Measurements from ENCODE around the gene DPYSL5. TPM values are rescaled to one million over a fixed set of nuclear protein-coding genes. Genes with fewer than 3 reads are reported as not detected.

The DPYSL5 gene
- total and polyA plus RNA-seq, 10 of the 15 experiments (the other 5 are each of a cell fraction or from before 2014, with no cell fraction given) = not detected

- intact Hi-C loops (cut with micrococcal nuclease; ENCODE audit: unreplicated experiment) (no loop called here), in situ Hi-C loops (cut with MboI) (no loop called here)
- Histone ChIP-seq H3K4me1 (ENCODE audit: control insufficient read depth, insufficient read depth, low read length) (peaks cover 9% of the 10 kb centered on the region), H3K9ac (ENCODE audit: control insufficient read depth, insufficient read depth, low read length) (no peak overlapping the region), H2AFZ (ENCODE audit: control insufficient read depth, low read depth, low read length) (no peak overlapping the region), H3K4me2 (ENCODE audit: control insufficient read depth, insufficient read depth) (no peak overlapping the region), H3K79me2 (ENCODE audit: control insufficient read depth, insufficient read depth, low read length) (no peaks in the 10 kb centered on the region), H3K9me3 (replicated peaks; ENCODE audit: control insufficient read depth, insufficient read depth, low read length) (no peaks in the 10 kb centered on the region), H3K27ac (ENCODE audit: control insufficient read depth, insufficient read depth) (no peak overlapping the region), H3K4me3 (no peak overlapping the region), H4K20me1 (ENCODE audit: control insufficient read depth, insufficient read depth) (no peaks in the 10 kb centered on the region), H3K36me3 (ENCODE audit: control insufficient read depth in 2 of 2, insufficient read depth in 2 of 2, low read length in 1 of 2) (no peaks in the 10 kb centered on the region), H3K27me3 (replicated peaks in 1 of 2; ENCODE audit: control insufficient read depth in 2 of 2, insufficient read depth in 2 of 2, low read length in 1 of 2) (no peaks in the 10 kb centered on the region; a peak in 1 of 4 replicates)
- no peak for TF ChIP-seq FOXM1 (IDR thresholded peaks at IDR 0.05; ENCODE audit: low read depth, low read length)
- TF ChIP-seq YY1 (IDR thresholded peaks at IDR 0.05; ENCODE audit: low read depth, low read length) = no peak
- TF ChIP-seq MYC (IDR thresholded peaks at IDR 0.05; ENCODE audit: insufficient read depth, insufficient read length, insufficient replicate concordance, low read length, severe bottlenecking) = no peak
- TF ChIP-seq ASH2L (IDR thresholded peaks at IDR 0.05; ENCODE audit: borderline replicate concordance, low read depth) = no peak
- no peak for TF ChIP-seq RAD51 (IDR thresholded peaks at IDR 0.05)
- TF ChIP-seq KLF5 (IDR thresholded peaks at IDR 0.05; ENCODE audit: partially characterized antibody) = no peak
- TF ChIP-seq EP300 (IDR thresholded peaks at IDR 0.05; ENCODE audit: borderline replicate concordance in 1 of 2, control insufficient read depth in 1 of 2, low read depth in 2 of 2, low read length in 2 of 2) = no peak
- TF ChIP-seq SPI1 (IDR thresholded peaks at IDR 0.05; ENCODE audit: borderline replicate concordance, insufficient read depth, low read depth, low read length) = no peak
- no peak for TF ChIP-seq SUZ12 (IDR thresholded peaks at IDR 0.05; ENCODE audit: unreplicated experiment)
- TF ChIP-seq GATAD2B (conservative IDR thresholded peaks at IDR 0.05; ENCODE audit: low read depth) = no peak
- no peak for TF ChIP-seq CBFB (IDR thresholded peaks at IDR 0.05; ENCODE audit: low read depth)
- TF ChIP-seq FOS (IDR thresholded peaks at IDR 0.05; ENCODE audit: borderline replicate concordance, extremely low read depth, insufficient read length) = no peak
- no peak for TF ChIP-seq BMI1 (IDR thresholded peaks at IDR 0.05; ENCODE audit: borderline replicate concordance)
- no peak for TF ChIP-seq LARP7 (IDR thresholded peaks at IDR 0.05)
- TF ChIP-seq NBN (IDR thresholded peaks at IDR 0.05) = no peak
- no peak for TF ChIP-seq ZNF24 (IDR thresholded peaks at IDR 0.05)
- WGBS (ENCODE audit: insufficient coverage, insufficient replicate concordance, low lambda C conversion rate, missing lambda C conversion rate) = 64% methylated on average over 3 of the region's 3 CpGs
- SMC1A ChIA-PET (ENCODE audit: uncharacterized antibody, unreplicated experiment) = interaction anchor here (1.0 to 1.4 kb wide), 4 partner anchors 26 to 73 kb away, joined by 3 read pairs; no protein-coding TSS in a partner anchor
- DNase-seq (ENCODE audit: low read depth, low spot score) = no peak
- ATAC-seq = no peak
- CTCF ChIA-PET = interaction anchor here (0.6 to 1.8 kb wide), 4 partner anchors 26 to 44 kb away, joined by 3 to 4 read pairs (median 4); no protein-coding TSS in a partner anchor
- POLR2A ChIA-PET = no interaction called here
- BruUV-seq (replicated peaks) = no TSS peak
- no peak for FAIRE-seq
- RAD21 ChIA-PET (ENCODE audit: unreplicated experiment) = no interaction called here
Measured at GRCh38 chr2:26884486-26884885, 36.6 kb downstream of the DPYSL5 start.

All from GM12878 (cell line).